Measurements from ENCODE around the gene TRAPPC3.

Gene TRAPPC3

DNA sequence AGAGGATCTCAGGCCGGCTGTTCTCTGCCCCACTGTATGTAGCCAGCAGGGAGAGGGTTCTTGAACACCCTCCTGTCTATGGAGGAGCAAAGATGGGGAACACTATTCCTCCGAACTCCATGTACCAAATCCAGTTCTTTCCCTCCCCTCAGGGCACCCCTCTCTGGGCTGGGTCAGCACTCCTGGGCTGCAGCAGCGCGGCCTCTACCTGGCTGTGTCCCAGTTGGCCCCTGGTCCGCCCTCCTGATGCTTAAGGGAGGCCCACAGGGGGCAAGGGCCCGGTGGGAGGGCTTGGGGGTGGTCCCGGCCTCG lies 61.1 kb downstream of the TRAPPC3 start:
- TF ChIP-seq, protein P1, sequence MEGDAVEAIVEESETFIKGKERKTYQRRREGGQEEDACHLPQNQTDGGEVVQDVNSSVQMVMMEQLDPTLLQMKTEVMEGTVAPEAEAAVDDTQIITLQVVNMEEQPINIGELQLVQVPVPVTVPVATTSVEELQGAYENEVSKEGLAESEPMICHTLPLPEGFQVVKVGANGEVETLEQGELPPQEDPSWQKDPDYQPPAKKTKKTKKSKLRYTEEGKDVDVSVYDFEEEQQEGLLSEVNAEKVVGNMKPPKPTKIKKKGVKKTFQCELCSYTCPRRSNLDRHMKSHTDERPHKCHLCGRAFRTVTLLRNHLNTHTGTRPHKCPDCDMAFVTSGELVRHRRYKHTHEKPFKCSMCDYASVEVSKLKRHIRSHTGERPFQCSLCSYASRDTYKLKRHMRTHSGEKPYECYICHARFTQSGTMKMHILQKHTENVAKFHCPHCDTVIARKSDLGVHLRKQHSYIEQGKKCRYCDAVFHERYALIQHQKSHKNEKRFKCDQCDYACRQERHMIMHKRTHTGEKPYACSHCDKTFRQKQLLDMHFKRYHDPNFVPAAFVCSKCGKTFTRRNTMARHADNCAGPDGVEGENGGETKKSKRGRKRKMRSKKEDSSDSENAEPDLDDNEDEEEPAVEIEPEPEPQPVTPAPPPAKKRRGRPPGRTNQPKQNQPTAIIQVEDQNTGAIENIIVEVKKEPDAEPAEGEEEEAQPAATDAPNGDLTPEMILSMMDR (IDR thresholded peaks at IDR 0.05; ENCODE audit: insufficient read depth, missing control alignments): no peak
- DNase-seq (ENCODE audit: insufficient read length, low spot score): no peak
- FAIRE-seq: no peak

DNA sequence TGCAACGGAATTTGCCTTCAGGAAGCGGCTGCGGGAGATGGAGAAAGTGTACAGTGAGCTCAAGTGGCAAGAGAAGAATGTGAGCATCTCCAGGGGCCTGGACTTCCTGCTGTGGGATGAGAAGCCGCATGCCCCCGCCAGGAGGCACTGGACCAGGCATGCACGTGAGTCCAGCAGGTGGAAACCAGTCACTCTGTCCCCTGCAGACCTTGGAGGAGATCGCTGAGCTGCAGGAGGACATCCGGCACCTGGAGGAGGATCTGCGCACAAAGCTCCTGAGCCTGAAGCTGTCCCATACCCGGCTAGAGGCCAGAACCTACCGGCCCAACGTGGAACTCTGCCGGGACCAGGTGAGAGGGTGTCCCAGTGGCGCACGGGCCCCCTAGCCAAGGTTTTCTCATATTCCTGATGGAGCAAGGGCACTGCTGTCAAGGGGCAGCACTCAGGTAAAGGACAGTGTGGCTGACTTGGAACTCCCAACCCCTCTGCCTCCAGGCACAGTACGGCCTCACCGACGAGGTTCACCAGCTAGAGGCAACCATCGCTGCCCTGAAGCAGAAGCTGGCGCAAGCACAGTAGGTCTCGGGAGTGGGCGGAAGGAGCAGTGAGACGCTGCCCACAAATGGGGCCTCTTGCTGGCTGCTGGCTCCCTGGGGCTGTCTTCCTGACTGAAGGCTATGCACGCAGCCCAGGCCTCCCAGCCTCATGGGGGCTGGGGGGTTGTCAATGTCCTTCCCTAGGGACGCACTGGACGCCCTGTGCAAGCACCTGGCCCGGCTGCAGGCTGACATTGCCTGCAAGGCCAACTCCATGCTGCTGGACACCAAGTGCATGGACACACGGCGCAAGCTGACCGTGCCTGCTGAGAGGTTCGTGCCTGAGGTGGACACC lies 61.8 kb downstream of the TRAPPC3 start:
- TF ChIP-seq, protein P1 (IDR thresholded peaks at IDR 0.05; ENCODE audit: insufficient read depth, missing control alignments): no peak
- FAIRE-seq (no peak), DNase-seq (ENCODE audit: insufficient read length, low spot score) (no peak)
